G401.6 (cell line): Measurements from ENCODE around the gene C12orf42.

Source experiments
- FAIRE-seq: peaks from 2 replicates; lab custom pipeline; 2012; peaks lifted over from hg19 to GRCh38; lab: Jason Lieb, UNC

The C12orf42 gene

GRCh38 chr12:103257763-103258162, 238.0 kb downstream of the C12orf42 start:
- no peak for FAIRE-seq
